Measurements from ENCODE around the gene SEMA6B. TPM values are rescaled to one million over a fixed set of nuclear protein-coding genes. Genes with fewer than 3 reads are reported as not detected.

The SEMA6B gene
- total and polyA plus RNA-seq, 2 experiments from 2014 or later: 0.50 to 3.2 TPM

- H3K27me3 ChIP-seq: peaks cover 19% of the 10 kb centered on the region
- H3K4me3 ChIP-seq: no peak overlapping the region
- no peaks in the 10 kb centered on the region for H3K9me2 ChIP-seq (replicated peaks; ENCODE audit: insufficient read depth)
- no peak overlapping the region for H3K4me2 ChIP-seq
- DNase-seq (ENCODE audit: low spot score): peak; percentile 63
- no peaks in the 10 kb centered on the region for H3K79me2 ChIP-seq
- peaks cover 13% of the 10 kb centered on the region for H3K4me1 ChIP-seq (ENCODE audit: insufficient read depth)
- 82% methylated on average over 17 of the region's 17 CpGs for WGBS (ENCODE audit: low lambda C conversion rate, missing lambda C conversion rate)
- H2AFZ ChIP-seq: no peak overlapping the region
- no peaks in the 10 kb centered on the region for H3K9me3 ChIP-seq (ENCODE audit: low read depth)
- no peaks in the 10 kb centered on the region for H3K36me3 ChIP-seq (replicated peaks; ENCODE audit: insufficient read depth, low read depth)
- H3K27ac ChIP-seq: peak overlapping the region; percentile 72
- TF ChIP-seq EZH2 (IDR thresholded peaks at IDR 0.05; ENCODE audit: borderline replicate concordance) (no peak), CTCF (IDR thresholded peaks at IDR 0.05; ENCODE audit: poor library complexity) (peak; percentile 60)
- H4K20me1 ChIP-seq (ENCODE audit: insufficient read depth, poor library complexity, severe bottlenecking): no peaks in the 10 kb centered on the region
Measured at GRCh38 chr19:4576016-4576933, 16.8 kb upstream of the SEMA6B start.

- WGBS (ENCODE audit: low lambda C conversion rate, missing lambda C conversion rate): 41% methylated on average over 19 of the region's 19 CpGs
- H3K4me1 ChIP-seq (ENCODE audit: insufficient read depth): peaks cover 13% of the 10 kb centered on the region
- peak; percentile 84 for DNase-seq (ENCODE audit: low spot score)
- H2AFZ ChIP-seq: no peak overlapping the region
- no peaks in the 10 kb centered on the region for H3K9me3 ChIP-seq (ENCODE audit: low read depth)
- no peaks in the 10 kb centered on the region for H4K20me1 ChIP-seq (ENCODE audit: insufficient read depth, poor library complexity, severe bottlenecking)
- no peaks in the 10 kb centered on the region for H3K79me2 ChIP-seq
- H3K4me3 ChIP-seq: no peak overlapping the region
- no peaks in the 10 kb centered on the region for H3K36me3 ChIP-seq (replicated peaks; ENCODE audit: insufficient read depth, low read depth)
- peak overlapping the region; percentile 79 for H3K27ac ChIP-seq
- peaks cover 15% of the 10 kb centered on the region for H3K27me3 ChIP-seq
- H3K4me2 ChIP-seq: peak overlapping the region; percentile 52
- TF ChIP-seq EZH2phosphoT487 (IDR thresholded peaks at IDR 0.05; ENCODE audit: low read depth, severe bottlenecking, unreplicated experiment): no peak
- no peaks in the 10 kb centered on the region for H3K9me2 ChIP-seq (replicated peaks; ENCODE audit: insufficient read depth)
Measured at GRCh38 chr19:4575267-4576015, 16.0 kb upstream of the SEMA6B start.

- Histone ChIP-seq H3K9me2 (replicated peaks; ENCODE audit: insufficient read depth) (no peaks in the 10 kb centered on the region), H3K36me3 (replicated peaks; ENCODE audit: insufficient read depth, low read depth) (no peaks in the 10 kb centered on the region), H3K4me1 (ENCODE audit: insufficient read depth) (peaks cover 13% of the 10 kb centered on the region), H3K79me2 (no peaks in the 10 kb centered on the region), H3K4me2 (no peak overlapping the region), H2AFZ (no peak overlapping the region), H4K20me1 (ENCODE audit: insufficient read depth, poor library complexity, severe bottlenecking) (no peaks in the 10 kb centered on the region), H3K4me3 (no peak overlapping the region), H3K27me3 (no peaks in the 10 kb centered on the region), H3K9me3 (ENCODE audit: low read depth) (no peaks in the 10 kb centered on the region), H3K27ac (no peak overlapping the region)
- WGBS (ENCODE audit: low lambda C conversion rate, missing lambda C conversion rate): 91% methylated on average over 6 of the region's 6 CpGs
- TF ChIP-seq EZH2phosphoT487 (IDR thresholded peaks at IDR 0.05; ENCODE audit: low read depth, severe bottlenecking, unreplicated experiment) (no peak), EZH2 (IDR thresholded peaks at IDR 0.05; ENCODE audit: borderline replicate concordance) (no peak), CTCF (IDR thresholded peaks at IDR 0.05; ENCODE audit: poor library complexity) (no peak)
- no peak for DNase-seq (ENCODE audit: low spot score)
Measured at GRCh38 chr19:4573682-4574081, 14.2 kb upstream of the SEMA6B start.

Data from hepatocyte (in vitro differentiated cells).